Cerebellar cortex (tissue), 1 donor: ENCODE measurements around the gene DDN.
A peak's percentile ranks its signal among the peaks of the same experiment; 100 is the strongest.

Experiments
- DNase-seq: peaks from one replicate; pipeline ENCODE4 v3.0.0-alpha.2; 2015; ENCODE audit warnings: low spot score

The DDN gene

GRCh38 chr12:48999371-49000131, at the start of gene DDN:
Gene DDN (minus strand): TSS chr12:48999375. CDS start chr12:48999287, 88 bp downstream.
- peak; percentile 43 for DNase-seq

DNA sequence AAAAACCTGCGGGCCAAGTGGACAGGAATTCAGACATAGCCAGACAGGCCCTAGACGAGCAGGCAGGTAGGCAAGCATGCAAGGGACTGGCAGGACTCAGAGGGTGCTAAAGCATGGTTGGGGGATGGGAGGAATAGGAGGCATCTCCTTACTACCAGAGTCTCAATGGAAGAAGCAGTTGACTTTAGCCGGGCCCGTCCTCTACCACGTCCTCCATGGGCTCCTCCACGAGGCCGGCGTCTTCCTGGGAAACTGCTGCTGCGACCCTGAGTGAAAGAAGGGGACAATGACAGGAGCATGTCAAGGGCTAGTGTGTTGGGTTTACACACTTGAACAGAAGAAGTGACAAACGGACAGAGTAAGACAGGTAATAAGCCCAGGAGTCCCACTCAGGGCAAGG, 49.8 kb upstream of the DDN start:
- DNase-seq, result no peak

DNA sequence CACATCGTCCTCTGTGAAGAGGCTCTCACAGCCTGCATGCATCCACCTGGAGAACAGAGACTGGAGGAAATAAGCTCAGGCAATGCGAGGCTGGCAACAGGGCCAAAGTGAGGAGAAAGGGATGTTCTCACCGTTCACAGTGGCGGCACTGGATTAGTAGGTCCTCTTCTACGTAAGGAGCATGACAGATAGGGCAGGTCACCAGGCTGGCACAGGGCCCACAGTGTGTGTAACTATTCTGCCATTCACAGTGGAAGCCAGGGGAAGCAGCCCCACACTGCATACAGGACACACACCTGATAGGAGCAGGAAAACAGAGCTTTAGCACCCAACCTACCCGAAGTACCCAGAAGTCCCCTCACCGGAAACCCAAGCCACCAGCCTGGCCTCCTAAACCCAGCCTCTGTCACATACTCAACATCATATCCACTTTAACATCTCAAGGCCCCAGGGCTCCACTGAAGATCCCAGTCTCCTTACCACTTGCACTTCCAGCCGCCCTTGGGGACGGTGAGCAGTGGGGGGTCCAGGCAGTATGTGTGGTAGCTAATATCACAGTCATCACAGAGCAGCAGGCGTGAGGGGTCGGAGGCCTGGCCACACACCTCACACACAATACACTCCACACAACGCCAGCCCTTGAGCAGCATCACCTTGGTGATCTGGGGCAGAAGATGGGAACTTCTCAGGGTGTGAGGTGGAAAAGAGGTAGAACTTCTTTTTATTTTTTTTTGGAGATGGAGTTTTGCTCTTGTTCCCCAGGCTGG, 47.1 kb upstream of the DDN start:
- DNase-seq, result no peak

DNA sequence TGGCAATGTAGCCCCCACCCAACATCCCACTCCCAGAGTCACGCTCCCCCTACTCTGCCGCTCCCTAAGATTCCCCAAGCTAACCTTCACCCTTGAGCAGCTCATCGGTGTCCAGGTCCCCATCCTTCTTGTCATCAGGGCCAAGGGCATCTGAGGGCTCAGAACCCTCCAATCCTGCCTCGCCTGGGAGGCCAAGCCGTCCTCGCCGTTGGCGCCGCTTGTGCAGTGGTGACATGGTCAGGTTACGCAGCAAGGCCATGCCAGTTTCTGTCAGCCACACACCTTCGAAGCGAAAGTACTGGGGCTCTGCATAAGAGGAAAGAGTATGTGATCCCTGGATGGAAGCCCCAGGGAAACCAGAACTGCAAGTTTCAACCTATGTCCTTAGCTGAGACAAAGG, 45.5 kb upstream of the DDN start:
- no peak for DNase-seq

DNA sequence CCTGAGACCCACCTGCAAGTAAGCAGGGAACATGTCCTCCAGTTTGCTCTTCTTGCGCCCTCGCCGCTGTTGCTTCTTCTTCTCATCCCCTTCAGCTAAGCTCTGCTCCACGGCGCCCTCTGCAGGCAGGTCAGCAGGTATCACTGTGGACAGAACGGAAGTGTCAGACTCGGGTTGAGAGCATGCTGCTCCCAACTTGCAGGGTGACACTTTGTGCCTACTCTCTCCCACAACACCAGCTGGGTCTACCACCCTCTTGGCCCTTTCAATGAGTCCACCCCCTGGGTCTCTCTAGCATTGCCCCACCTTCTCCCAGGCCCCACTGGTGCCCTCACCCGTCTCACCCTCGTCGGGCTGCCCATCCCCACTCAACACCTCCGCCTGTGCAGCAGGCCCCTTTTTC, 44.7 kb upstream of the DDN start:
- DNase-seq, result peak; percentile 54

DNA sequence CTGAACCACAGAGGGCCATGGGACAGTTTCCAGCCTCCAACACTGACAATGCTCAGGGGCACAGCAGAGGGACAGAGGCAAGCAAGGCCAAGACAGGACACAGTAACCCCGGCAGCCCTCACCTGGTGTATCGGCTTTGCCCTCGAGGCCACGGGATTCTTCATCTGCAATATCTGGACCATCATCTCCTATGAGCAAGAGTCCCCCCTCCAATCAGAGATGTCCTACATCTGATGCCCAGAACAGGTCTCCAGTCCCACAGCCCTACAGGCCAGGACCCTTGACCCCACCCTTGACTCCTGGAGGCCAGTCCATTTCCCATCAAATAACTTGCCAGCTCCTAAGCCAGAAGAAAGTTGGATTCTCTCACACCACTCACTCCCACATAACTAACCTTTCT, 44.1 kb upstream of the DDN start:
- no peak for DNase-seq

DNA sequence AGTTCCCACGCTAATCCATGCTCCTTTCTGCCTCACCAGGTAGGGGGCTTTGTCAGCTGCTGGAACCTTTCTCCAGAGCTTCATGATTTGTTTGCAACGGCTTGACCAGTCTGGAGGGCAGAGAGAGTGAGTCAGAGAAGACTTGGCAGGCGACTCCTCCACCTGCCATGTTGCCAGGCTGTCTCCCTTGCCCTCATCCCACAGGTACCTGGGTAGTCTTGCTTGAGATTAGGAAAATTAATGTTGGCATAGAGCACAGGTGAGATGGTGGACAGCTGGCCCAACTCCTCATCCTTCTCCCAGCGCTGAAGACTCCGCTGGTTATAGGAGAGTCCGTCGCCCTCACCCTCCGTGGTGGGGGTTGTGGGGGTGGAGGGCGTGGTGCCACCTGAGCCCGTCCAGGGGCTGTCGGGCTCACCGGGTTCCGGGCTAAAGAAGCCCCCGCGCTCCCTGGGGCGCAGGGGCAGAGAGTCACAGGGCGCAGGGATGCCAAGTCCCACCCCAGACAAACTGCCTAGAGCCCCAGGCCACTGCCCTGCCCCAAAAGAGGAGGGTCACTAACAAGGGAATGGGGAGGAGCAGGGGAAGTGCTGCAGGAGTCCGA, 42.8 kb upstream of the DDN start:
- DNase-seq, result peak; percentile 28

DNA sequence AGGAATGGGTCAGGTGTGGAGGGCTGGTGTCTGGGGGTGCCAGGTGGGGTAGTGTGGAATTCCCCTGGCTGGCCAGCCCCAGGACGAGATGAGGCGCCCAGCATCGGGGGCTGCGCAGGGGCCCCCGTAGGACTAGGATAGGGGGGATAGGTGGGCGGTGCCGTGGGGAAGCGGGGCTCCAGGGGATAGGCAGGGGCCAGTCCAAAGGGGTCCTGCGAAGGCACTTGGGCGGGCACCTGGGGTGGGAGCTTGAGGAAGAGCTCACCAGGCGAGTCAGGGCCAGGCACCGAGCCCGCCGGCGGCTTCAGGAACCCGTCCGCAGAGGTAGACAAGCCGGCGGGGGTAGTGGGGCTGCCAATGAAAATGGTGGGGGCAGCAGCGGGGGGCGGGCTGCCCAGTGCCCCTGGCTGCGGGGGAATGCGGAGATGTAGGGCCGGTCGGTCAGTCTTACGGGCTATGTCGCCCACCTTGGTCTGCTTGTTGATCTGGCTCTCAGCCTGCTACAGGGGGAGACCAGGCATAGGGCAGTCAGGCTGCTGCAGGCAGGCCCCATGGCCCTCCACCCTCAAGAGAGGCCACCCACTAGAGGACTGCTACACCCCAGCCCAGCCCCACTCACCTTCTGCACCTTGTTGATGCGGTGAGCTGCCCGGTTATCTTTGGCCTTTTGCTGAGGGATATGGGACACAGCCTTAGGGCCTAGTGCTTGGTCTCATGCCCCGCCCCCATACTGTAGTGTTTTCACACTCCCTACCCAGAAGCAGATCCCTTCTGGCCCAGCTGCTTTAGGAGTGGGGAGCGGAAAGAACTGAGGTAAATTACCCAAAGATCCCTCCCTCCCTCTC, 42.1 kb upstream of the DDN start:
- no peak for DNase-seq

- no peak for DNase-seq
These were observed 41.2 kb upstream of the DDN start for GRCh38 chr12:49040364-49040855.

DNA sequence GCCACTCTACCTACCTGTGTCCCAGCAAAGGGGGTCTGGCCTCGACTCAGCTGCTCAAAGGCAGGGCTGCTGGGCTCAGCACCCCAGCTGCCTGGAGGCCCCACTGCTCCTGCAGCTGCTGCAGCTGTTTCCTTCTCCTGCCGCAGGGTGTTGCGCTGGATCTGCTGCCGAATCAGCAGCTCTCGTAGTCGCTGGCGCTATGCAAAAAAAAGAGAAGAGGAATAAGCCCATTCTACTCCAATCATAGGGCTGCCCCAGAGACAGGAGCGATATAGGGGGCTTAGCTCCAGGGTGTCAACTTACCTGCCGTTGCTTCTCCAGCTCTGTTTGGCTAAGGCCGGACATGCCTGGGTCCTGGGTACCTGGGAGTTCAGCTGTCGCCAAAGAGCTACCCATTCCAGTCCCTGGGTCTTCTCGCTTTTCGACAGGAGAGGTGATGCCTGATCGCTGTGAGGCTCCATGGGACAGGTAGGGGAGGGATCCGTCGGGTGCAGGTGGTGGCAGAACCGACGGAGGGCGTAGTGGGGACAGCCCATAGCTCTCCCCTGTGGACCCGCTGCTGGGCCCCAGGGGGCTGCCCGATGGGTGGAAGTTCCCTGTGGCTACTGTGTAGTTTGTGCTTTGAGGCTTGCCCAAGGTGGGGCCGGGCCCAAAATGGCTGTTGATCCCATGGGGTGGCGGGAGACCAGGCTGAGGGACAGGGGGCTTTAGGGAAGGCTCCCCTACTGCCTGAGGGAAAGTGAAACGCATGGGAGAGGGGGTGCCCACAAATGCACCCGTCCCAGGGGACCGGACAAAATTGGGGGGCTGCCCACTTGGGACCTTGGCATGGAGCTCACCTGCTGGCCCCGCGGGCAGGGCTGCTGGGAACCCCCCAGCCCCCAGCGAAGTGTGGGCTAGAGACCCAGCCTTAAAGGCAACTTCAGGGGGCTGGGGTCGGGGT, 40.5 kb upstream of the DDN start:
- no peak for DNase-seq

- DNase-seq, result peak; percentile 50
These were observed 39.2 kb upstream of the DDN start for GRCh38 chr12:49038291-49038955.

- DNase-seq, result no peak
These were observed 38.7 kb upstream of the DDN start for GRCh38 chr12:49037947-49038237.

GRCh38 chr12:49037111-49037946, 38.2 kb upstream of the DDN start:
- DNase-seq, result no peak

- no peak for DNase-seq
These were observed 36.9 kb upstream of the DDN start for GRCh38 chr12:49036029-49036428.

GRCh38 chr12:49034286-49034622, 35.1 kb upstream of the DDN start:
- no peak for DNase-seq

- DNase-seq, result no peak
These were observed 34.6 kb upstream of the DDN start for GRCh38 chr12:49033611-49034285.

GRCh38 chr12:49032679-49033447, 33.7 kb upstream of the DDN start:
- no peak for DNase-seq

- no peak for DNase-seq
These were observed 33.1 kb upstream of the DDN start for GRCh38 chr12:49032276-49032675.
